Measurements from ENCODE around the gene IGF2R. TPM values are rescaled to one million over a fixed set of nuclear protein-coding genes. Genes with fewer than 3 reads are reported as not detected.

The IGF2R gene
- total RNA-seq, 1 experiment from 2014 or later = 92.2 TPM

DNA sequence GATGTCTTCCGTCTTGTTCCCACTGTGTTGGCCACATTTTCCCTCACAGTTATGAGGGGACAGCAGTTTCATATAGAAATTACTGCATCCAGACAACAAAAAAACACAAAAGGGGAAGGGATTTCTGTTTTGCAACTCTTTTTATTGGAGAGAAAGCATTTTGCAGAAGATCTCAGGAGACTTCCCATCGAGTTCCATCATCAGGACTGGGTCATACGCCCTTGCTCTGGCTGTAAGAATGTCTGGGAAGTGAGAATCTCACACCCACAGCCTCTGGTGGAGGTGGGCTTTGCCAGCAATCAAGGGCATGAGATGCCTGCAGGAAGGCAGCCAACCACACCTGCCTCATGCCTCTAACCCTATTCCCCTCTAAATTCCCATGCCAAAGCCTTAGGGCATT lies 5.8 kb upstream of the IGF2R start:
- no peaks in the 10 kb centered on the region for H3K4me1 ChIP-seq
- H3K9me3 ChIP-seq = no peaks in the 10 kb centered on the region
- H3K4me3 Mint-ChIP-seq (ENCODE audit: unreplicated experiment) = no peak overlapping the region
- H3K4me3 ChIP-seq (ENCODE audit: low read depth, low read length) = no peak overlapping the region
- H3K27me3 ChIP-seq (replicated peaks; ENCODE audit: control insufficient read depth, insufficient read depth, low read length) = no peaks in the 10 kb centered on the region
- DNase-seq = no peak
- H3K36me3 Mint-ChIP-seq (ENCODE audit: insufficient read depth, unreplicated experiment) = no peaks in the 10 kb centered on the region
- TF ChIP-seq, protein P1, sequence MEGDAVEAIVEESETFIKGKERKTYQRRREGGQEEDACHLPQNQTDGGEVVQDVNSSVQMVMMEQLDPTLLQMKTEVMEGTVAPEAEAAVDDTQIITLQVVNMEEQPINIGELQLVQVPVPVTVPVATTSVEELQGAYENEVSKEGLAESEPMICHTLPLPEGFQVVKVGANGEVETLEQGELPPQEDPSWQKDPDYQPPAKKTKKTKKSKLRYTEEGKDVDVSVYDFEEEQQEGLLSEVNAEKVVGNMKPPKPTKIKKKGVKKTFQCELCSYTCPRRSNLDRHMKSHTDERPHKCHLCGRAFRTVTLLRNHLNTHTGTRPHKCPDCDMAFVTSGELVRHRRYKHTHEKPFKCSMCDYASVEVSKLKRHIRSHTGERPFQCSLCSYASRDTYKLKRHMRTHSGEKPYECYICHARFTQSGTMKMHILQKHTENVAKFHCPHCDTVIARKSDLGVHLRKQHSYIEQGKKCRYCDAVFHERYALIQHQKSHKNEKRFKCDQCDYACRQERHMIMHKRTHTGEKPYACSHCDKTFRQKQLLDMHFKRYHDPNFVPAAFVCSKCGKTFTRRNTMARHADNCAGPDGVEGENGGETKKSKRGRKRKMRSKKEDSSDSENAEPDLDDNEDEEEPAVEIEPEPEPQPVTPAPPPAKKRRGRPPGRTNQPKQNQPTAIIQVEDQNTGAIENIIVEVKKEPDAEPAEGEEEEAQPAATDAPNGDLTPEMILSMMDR (IDR thresholded peaks at IDR 0.05; ENCODE audit: insufficient read depth in 1 of 2, low read depth in 1 of 2, low read length in 1 of 2, severe bottlenecking in 1 of 2, unreplicated experiment in 1 of 2) = no peak
- CTCF ChIA-PET = no interaction called here
- H3K27ac Mint-ChIP-seq (ENCODE audit: unreplicated experiment) = no peak overlapping the region
- H3K4me1 Mint-ChIP-seq (ENCODE audit: low read depth, unreplicated experiment) = no peaks in the 10 kb centered on the region
- H3K36me3 ChIP-seq (ENCODE audit: control insufficient read depth, insufficient read depth, low read length) = no peaks in the 10 kb centered on the region
- intact Hi-C loops (cut with micrococcal nuclease; ENCODE audit: unreplicated experiment) = no loop called here
- POLR2A ChIA-PET = no interaction called here
- H3K9me3 Mint-ChIP-seq (ENCODE audit: unreplicated experiment) = no peaks in the 10 kb centered on the region
- H3K27me3 Mint-ChIP-seq (ENCODE audit: insufficient read depth, unreplicated experiment) = peaks cover 14% of the 10 kb centered on the region
- BruUV-seq (replicated peaks) = no TSS peak

DNA sequence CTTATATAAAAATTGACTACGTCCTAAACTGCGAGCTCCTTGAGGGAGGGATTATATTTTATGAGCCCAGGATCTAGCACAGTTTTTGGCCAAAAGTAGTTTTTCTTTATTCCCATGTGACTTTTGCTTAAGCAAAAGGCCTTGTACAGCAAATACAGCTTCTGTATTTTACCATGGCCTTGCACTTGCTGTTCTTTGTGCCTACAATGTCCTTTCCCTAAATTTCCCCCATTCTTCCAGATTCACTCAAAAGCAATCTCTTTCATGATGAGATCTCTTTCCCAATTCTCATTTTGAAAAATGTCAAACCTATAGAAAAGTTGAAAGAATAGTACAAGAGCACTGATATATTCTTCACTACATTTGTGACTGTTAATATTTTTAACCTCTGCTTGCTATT lies 4.8 kb upstream of the IGF2R start:
- no peak overlapping the region for H3K4me3 Mint-ChIP-seq (ENCODE audit: unreplicated experiment)
- Histone ChIP-seq H3K4me1 (no peaks in the 10 kb centered on the region), H3K4me3 (ENCODE audit: low read depth, low read length) (no peak overlapping the region), H3K27me3 (replicated peaks; ENCODE audit: control insufficient read depth, insufficient read depth, low read length) (no peaks in the 10 kb centered on the region), H3K36me3 (ENCODE audit: control insufficient read depth, insufficient read depth, low read length) (no peaks in the 10 kb centered on the region), H3K9me3 (no peaks in the 10 kb centered on the region)
- H3K27me3 Mint-ChIP-seq (ENCODE audit: insufficient read depth, unreplicated experiment) = peaks cover 14% of the 10 kb centered on the region
- no peak overlapping the region for H3K27ac Mint-ChIP-seq (ENCODE audit: unreplicated experiment)
- ChIA-PET POLR2A (no interaction called here), CTCF (no interaction called here)
- TF ChIP-seq, protein P1 (IDR thresholded peaks at IDR 0.05; ENCODE audit: insufficient read depth in 1 of 2, low read depth in 1 of 2, low read length in 1 of 2, severe bottlenecking in 1 of 2, unreplicated experiment in 1 of 2) = no peak
- no peaks in the 10 kb centered on the region for H3K4me1 Mint-ChIP-seq (ENCODE audit: low read depth, unreplicated experiment)
- BruUV-seq (replicated peaks) = no TSS peak
- no peaks in the 10 kb centered on the region for H3K36me3 Mint-ChIP-seq (ENCODE audit: insufficient read depth, unreplicated experiment)
- no peaks in the 10 kb centered on the region for H3K9me3 Mint-ChIP-seq (ENCODE audit: unreplicated experiment)
- no peak for DNase-seq
- intact Hi-C loops (cut with micrococcal nuclease; ENCODE audit: unreplicated experiment) = no loop called here

DNA sequence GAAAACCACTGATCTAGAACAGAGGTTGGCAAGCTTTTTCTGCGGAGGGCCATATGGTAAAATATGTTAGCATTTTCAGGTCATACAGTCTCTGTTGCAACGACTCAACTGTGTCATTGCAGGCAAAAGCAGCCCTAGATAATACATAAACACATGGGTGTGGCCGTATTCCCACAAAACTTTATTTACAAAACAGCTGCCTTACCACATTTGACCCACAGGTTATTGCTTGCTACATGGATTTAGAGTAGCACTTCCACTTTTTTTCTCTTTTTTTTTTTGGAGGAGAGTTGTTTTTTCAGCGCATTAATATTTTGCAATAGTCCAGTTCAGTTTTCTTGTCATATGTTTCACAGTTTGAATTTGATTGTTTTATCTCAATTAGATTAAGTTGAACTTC lies 2.5 kb upstream of the IGF2R start:
- Mint-ChIP-seq H3K27ac (ENCODE audit: unreplicated experiment) (no peak overlapping the region), H3K9me3 (ENCODE audit: unreplicated experiment) (no peaks in the 10 kb centered on the region), H3K4me1 (ENCODE audit: low read depth, unreplicated experiment) (no peaks in the 10 kb centered on the region), H3K36me3 (ENCODE audit: insufficient read depth, unreplicated experiment) (peaks cover 8% of the 10 kb centered on the region), H3K27me3 (ENCODE audit: insufficient read depth, unreplicated experiment) (peaks cover 10% of the 10 kb centered on the region), H3K4me3 (ENCODE audit: unreplicated experiment) (no peak overlapping the region)
- no peak for DNase-seq
- TF ChIP-seq, protein P1 (IDR thresholded peaks at IDR 0.05; ENCODE audit: insufficient read depth in 1 of 2, low read depth in 1 of 2, low read length in 1 of 2, severe bottlenecking in 1 of 2, unreplicated experiment in 1 of 2) = no peak
- intact Hi-C loops (cut with micrococcal nuclease; ENCODE audit: unreplicated experiment) = no loop called here
- Histone ChIP-seq H3K36me3 (ENCODE audit: control insufficient read depth, insufficient read depth, low read length) (no peaks in the 10 kb centered on the region; the same call in 1 of the 2 replicates), H3K4me3 (ENCODE audit: low read depth, low read length) (no peak overlapping the region), H3K4me1 (peaks cover 8% of the 10 kb centered on the region), H3K27me3 (replicated peaks; ENCODE audit: control insufficient read depth, insufficient read depth, low read length) (no peaks in the 10 kb centered on the region), H3K9me3 (no peaks in the 10 kb centered on the region)
- ChIA-PET POLR2A (no interaction called here), CTCF (no interaction called here)
- BruUV-seq (replicated peaks) = no TSS peak
